SK-N-SH (cell line): ENCODE data around the gene TSC22D2. TPM values are rescaled to one million over a fixed set of nuclear protein-coding genes. Genes with fewer than 3 reads are reported as not detected.

Experiments
- CTCF ChIA-PET: fragments of 300-600, 350-600 bp; formaldehyde crosslinking; extraction: SDS; loops from one replicate; lab custom pipeline; 2021; lab: Yijun Ruan, JAX
- POLR2A ChIA-PET: fragments of 350-600 bp; sonication (Branson Sonifier 250); formaldehyde crosslinking; extraction: SDS; loops from one replicate; lab custom pipeline; 2020; ENCODE audit warnings: antibody characterized with exemption, inconsistent platforms; lab: Yijun Ruan, JAX
- DNase-seq: peaks from one replicate; pipeline ENCODE4 v3.0.0; 2012
- H2AFZ ChIP-seq: fragments of 200-600 bp; sonication (generic); 2 replicates; pipeline ENCODE4 v1.8.1; 2016; ENCODE audit warnings: antibody characterized with exemption, mild to moderate bottlenecking, low read depth
- H3F3A ChIP-seq: fragments of 200-600 bp; sonication (generic); replicated peaks from 2 replicates; pipeline ENCODE3; 2016; ENCODE audit warnings: antibody characterized with exemption, mild to moderate bottlenecking; ENCODE audit not compliant: insufficient read depth
- H3K27ac ChIP-seq, 2 experiments: fragments of 200-500 bp in 1 of 2; fragments of 200-600 bp in 1 of 2; sonication (Bioruptor generic) in 1 of 2; sonication (generic), shearing (Covaris generic) in 1 of 2; 2 replicates each; pipeline versions ENCODE4 v1.5.1 to v1.6.1; 2014 to 2016; ENCODE audit warnings: low read depth in 2 of 2, inconsistent platforms in 1 of 2, low read length in 1 of 2, mild to moderate bottlenecking in 1 of 2, mixed read lengths in 1 of 2
- H3K27me3 ChIP-seq: fragments of 200-600 bp; sonication (generic), shearing (Covaris generic); 2 replicates; pipeline ENCODE4 v1.6.1; 2016; ENCODE audit warnings: mixed run types; ENCODE audit not compliant: insufficient read depth
- H3K36me3 ChIP-seq, 2 experiments: fragments of 200-500 bp in 1 of 2; fragments of 200-600 bp in 1 of 2; sonication (Bioruptor generic) in 1 of 2; sonication (generic) in 1 of 2; replicated peaks in 1 of 2; 2 replicates each; pipeline versions ENCODE3 to v1.5.1; 2014 to 2016; ENCODE audit warnings: low read length in 1 of 2, mild to moderate bottlenecking in 1 of 2; ENCODE audit not compliant: insufficient read depth in 2 of 2, control insufficient read depth in 1 of 2
- H3K4me1 ChIP-seq, 2 experiments: fragments of 200-500 bp in 1 of 2; fragments of 200-600 bp in 1 of 2; sonication (Bioruptor generic) in 1 of 2; sonication (generic), shearing (Covaris generic) in 1 of 2; 2 replicates each; pipeline versions ENCODE4 v1.5.1 to v1.6.1; 2014 to 2016; ENCODE audit warnings: low read depth in 1 of 2, low read length in 1 of 2, mixed run types in 1 of 2; ENCODE audit not compliant: insufficient read depth in 2 of 2, control insufficient read depth in 1 of 2
- H3K4me2 ChIP-seq: fragments of 200-600 bp; sonication (generic), shearing (Covaris generic); 2 replicates; pipeline ENCODE4 v1.6.1; 2017; ENCODE audit warnings: mixed run types
- H3K4me3 ChIP-seq, 2 experiments: fragments of 200-500 bp in 1 of 2; fragments of 200-600 bp in 1 of 2; sonication (Bioruptor generic) in 1 of 2; sonication (generic), shearing (Covaris generic) in 1 of 2; 2 replicates each; pipeline versions ENCODE4 v1.5.1 to v1.8.1; 2014 to 2016; ENCODE audit warnings: low read depth in 2 of 2, inconsistent platforms in 1 of 2, low read length in 1 of 2, mild to moderate bottlenecking in 1 of 2, mixed read lengths in 1 of 2, moderate library complexity in 1 of 2
- H3K79me2 ChIP-seq: fragments of 200-600 bp; sonication (generic); 2 replicates; pipeline ENCODE4 v1.8.1; 2017; ENCODE audit warnings: mild to moderate bottlenecking; ENCODE audit not compliant: insufficient read depth
- H3K9ac ChIP-seq: fragments of 200-600 bp; sonication (generic); 2 replicates; pipeline ENCODE4 v1.6.1; 2017; ENCODE audit warnings: mixed run types
- H3K9me2 ChIP-seq: fragments of 200-600 bp; sonication (generic); 2 replicates; pipeline ENCODE4 v1.6.1; 2017; ENCODE audit warnings: mixed run types
- H3K9me3 ChIP-seq: fragments of 200-600 bp; sonication (generic); 2 replicates; pipeline ENCODE4 v1.6.1; 2017; ENCODE audit warnings: mixed run types, mild to moderate bottlenecking, moderate library complexity
- H4K20me1 ChIP-seq: fragments of 200-600 bp; sonication (generic); 2 replicates; pipeline ENCODE4 v1.6.1; 2017; ENCODE audit warnings: mild to moderate bottlenecking, mixed run types; ENCODE audit not compliant: insufficient read depth
- EP300 ChIP-seq, 2 experiments: IDR thresholded peaks; 2 replicates each; pipeline versions ENCODE4 v1.4.0 to v1.6.1; 2012; ENCODE audit warnings: borderline replicate concordance in 1 of 2, low read depth in 1 of 2, low read length in 1 of 2
- FOXJ3 ChIP-seq: sonication (generic); formaldehyde crosslinking; IDR thresholded peaks from 2 replicates; pipeline ENCODE4 v1.5.1; 2020; ENCODE audit warnings: mild to moderate bottlenecking, missing genetic modification reagents
- FOXM1 ChIP-seq: IDR thresholded peaks from 2 replicates; pipeline ENCODE4 v1.4.0; 2012; ENCODE audit warnings: low read depth, mild to moderate bottlenecking
- GATA2 ChIP-seq: sonication (generic); formaldehyde crosslinking; IDR thresholded peaks from 2 replicates; pipeline ENCODE4 v1.5.0; 2020; ENCODE audit warnings: mild to moderate bottlenecking, missing genetic modification reagents
- JUND ChIP-seq: IDR thresholded peaks from 2 replicates; pipeline ENCODE4 v1.4.0; 2012
- MXI1 ChIP-seq: IDR thresholded peaks from 2 replicates; pipeline ENCODE4 v1.6.1; 2012; ENCODE audit warnings: mild to moderate bottlenecking, low read depth, low read length, improper control_type of control experiment
- NFIC ChIP-seq: IDR thresholded peaks from 2 replicates; pipeline ENCODE4 v1.4.0; 2012; ENCODE audit warnings: borderline replicate concordance
- PBX3 ChIP-seq: IDR thresholded peaks from 2 replicates; pipeline ENCODE4; 2012
- RCOR1 ChIP-seq: fragments of 150-350 bp; IDR thresholded peaks from 2 replicates; pipeline ENCODE4 v1.6.1; 2017; ENCODE audit warnings: antibody characterized with exemption, low read length
- RFX5 ChIP-seq: IDR thresholded peaks from 2 replicates; pipeline ENCODE4 v1.6.1; 2012; ENCODE audit warnings: mild to moderate bottlenecking, improper control_type of control experiment, low read length
- RXRA ChIP-seq: IDR thresholded peaks from 2 replicates; pipeline ENCODE4 v1.4.0; 2012; ENCODE audit warnings: low read depth, mild to moderate bottlenecking, borderline replicate concordance
- SMC3 ChIP-seq: IDR thresholded peaks from 2 replicates; pipeline ENCODE4 v1.6.1; 2012; ENCODE audit warnings: low read depth, low read length, improper control_type of control experiment
- TAF1 ChIP-seq: IDR thresholded peaks from 2 replicates; pipeline ENCODE4 v1.6.1; 2012; ENCODE audit warnings: low read depth, mild to moderate bottlenecking, low read length, moderate library complexity, borderline replicate concordance
- TEAD4 ChIP-seq: IDR thresholded peaks from 2 replicates; pipeline ENCODE4 v1.4.0; 2012; ENCODE audit warnings: mild to moderate bottlenecking, borderline replicate concordance; ENCODE audit not compliant: insufficient read depth
- USF2 ChIP-seq: fragments of 150-350 bp; IDR thresholded peaks from 2 replicates; pipeline ENCODE4 v1.6.1; 2017; ENCODE audit warnings: antibody characterized with exemption, low read length, low read depth, borderline replicate concordance
- ZBTB33 ChIP-seq: IDR thresholded peaks from 2 replicates; pipeline ENCODE4 v1.4.0; 2012; ENCODE audit warnings: low read depth, borderline replicate concordance
- WGBS: methylation state at CpG from one replicate; pipeline ENCODE4 v1.1.6; 2017; ENCODE audit warnings: low lambda C conversion rate; 5-methylcytosine and 5-hydroxymethylcytosine counted together
- polyA plus RNA-seq, 3 experiments: library from polyadenylated mRNA; depleted of rRNA; stranded (reverse); fragments of >200 nt; gene quantifications; 2 replicates each; pipeline ENCODE4 v1.2.3, GENCODE V29; 2012
- TF ChIP-seq, protein P1 (sequence below): fragments of 150-350 bp; IDR thresholded peaks from 2 replicates; pipeline ENCODE4 v1.6.1; 2016; ENCODE audit warnings: mild to moderate bottlenecking, low read depth, low read length

TSC22D2 gene
- polyA plus RNA-seq, 1 of the 3 experiments (the other 2 are of a cell fraction), result 4.8 TPM

GRCh38 chr3:150408221-150409124 is at the start of gene TSC22D2 (continued):
- TF ChIP-seq FOXJ3 (CRISPR knock-in tag) (no peak), USF2 (no peak), RXRA (no peak), RFX5 (no peak), TAF1 (peak; percentile 96), GATA2 (CRISPR knock-in tag) (no peak), SMC3 (no peak; the same call in 1 of the 2 replicates), ZBTB33 (no peak), JUND (no peak), MXI1 (peak; percentile 73; the same call in 1 of the 2 replicates)

GRCh38 chr3:150359381-150359780 is 48.7 kb upstream of the TSC22D2 start:
- peak overlapping the region in 1 of 2 experiments; percentile 2; a peak in 1 of 4 replicates for H3K27ac ChIP-seq
- TF ChIP-seq TEAD4, result no peak
- no peak for TF ChIP-seq TAF1
- no peak for TF ChIP-seq NFIC
- TF ChIP-seq FOXJ3 (CRISPR knock-in tag), result no peak
- TF ChIP-seq EP300 (IDR thresholded peaks at IDR 0.05; ENCODE audit: borderline replicate concordance in 1 of 2, low read depth in 1 of 2, low read length in 1 of 2), result no peak
- no peak for TF ChIP-seq FOXM1
- TF ChIP-seq, protein P1, sequence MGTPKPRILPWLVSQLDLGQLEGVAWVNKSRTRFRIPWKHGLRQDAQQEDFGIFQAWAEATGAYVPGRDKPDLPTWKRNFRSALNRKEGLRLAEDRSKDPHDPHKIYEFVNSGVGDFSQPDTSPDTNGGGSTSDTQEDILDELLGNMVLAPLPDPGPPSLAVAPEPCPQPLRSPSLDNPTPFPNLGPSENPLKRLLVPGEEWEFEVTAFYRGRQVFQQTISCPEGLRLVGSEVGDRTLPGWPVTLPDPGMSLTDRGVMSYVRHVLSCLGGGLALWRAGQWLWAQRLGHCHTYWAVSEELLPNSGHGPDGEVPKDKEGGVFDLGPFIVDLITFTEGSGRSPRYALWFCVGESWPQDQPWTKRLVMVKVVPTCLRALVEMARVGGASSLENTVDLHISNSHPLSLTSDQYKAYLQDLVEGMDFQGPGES, result no peak
- TF ChIP-seq PBX3, result no peak
- no peak for TF ChIP-seq RCOR1
- TF ChIP-seq JUND, result no peak
- H3K9me2 ChIP-seq, result no peaks in the 10 kb centered on the region

More at GRCh38 chr3:150359381-150359780, 48.7 kb upstream of the TSC22D2 start:
- Histone ChIP-seq H2AFZ (peak overlapping the region; percentile 44; the same call in 1 of the 2 replicates), H3K79me2 (no peaks in the 10 kb centered on the region), H3K4me1 (no peaks in the 10 kb centered on the region), H3K4me3 (no peak overlapping the region), H3K9me3 (no peaks in the 10 kb centered on the region), H3K4me2 (no peak overlapping the region), H4K20me1 (no peaks in the 10 kb centered on the region), H3F3A (peaks cover 3% of the 10 kb centered on the region), H3K27me3 (no peaks in the 10 kb centered on the region), H3K9ac (no peak overlapping the region), H3K36me3 (no peaks in the 10 kb centered on the region)
- CTCF ChIA-PET, result interaction anchor here (0.8 kb wide), 1 partner anchor 37 kb away, joined by 3 read pairs; no protein-coding TSS in a partner anchor
- POLR2A ChIA-PET, result no interaction called here
- WGBS, result 88% methylated on average over 2 of the region's 2 CpGs
- DNase-seq, result no peak
